Keratinocyte (primary cell): Measurements from ENCODE around the gene SMIM23.

Experiments used
- CTCF ChIP-seq, 3 experiments: IDR thresholded peaks in 1 of 3; conservative IDR thresholded peaks in 1 of 3; optimal IDR thresholded peaks in 1 of 3; 2 replicates in 2 of 3; 3 replicates in 1 of 3; pipeline versions ENCODE3 to v1.5.1; 2011; ENCODE audit warnings: low read length in 3 of 3, mild to moderate bottlenecking in 3 of 3, moderate library complexity in 2 of 3, control low read depth in 1 of 3, inconsistent platforms in 1 of 3; ENCODE audit not compliant: insufficient read depth in 2 of 3; ENCODE audit errors: extremely low read depth in 1 of 3
- EZH2 ChIP-seq: IDR thresholded peaks from one replicate; pipeline ENCODE4 v1.6.1; 2012; ENCODE audit warnings: inconsistent platforms, mild to moderate bottlenecking, low read length, moderate library complexity

GRCh38 chr5:171776213-171776612 is 9.4 kb upstream of the SMIM23 start:
- TF ChIP-seq EZH2 (no peak), CTCF (optimal IDR thresholded peaks at IDR 0.05 in 1 of 3, IDR thresholded peaks at IDR 0.05 in 1 of 3, conservative IDR thresholded peaks at IDR 0.05 in 1 of 3; ENCODE audit: extremely low read depth in 1 of 3, insufficient read depth in 2 of 3, low read length in 3 of 3) (no peak)
